NCI-H345 treated with DMSO at 0.1 percent for 48 hours (cell line): ENCODE results near the gene TREX2.

Experiments
- DNase-seq: peaks from one replicate; lab custom pipeline; 2025; ENCODE audit not compliant: unreplicated experiment; lab: John Stamatoyannopoulos, UW

TREX2 gene

GRCh38 chrX:153476666-153477363, 31.0 kb upstream of the TREX2 start:
- DNase-seq: no peak

GRCh38 chrX:153475751-153476281, 30.0 kb upstream of the TREX2 start:
- DNase-seq: no peak

- no peak for DNase-seq
Observed at GRCh38 chrX:153475271-153475670, 29.4 kb upstream of the TREX2 start.

GRCh38 chrX:153474718-153475117, 28.9 kb upstream of the TREX2 start:
- no peak for DNase-seq

- no peak for DNase-seq
Observed at GRCh38 chrX:153474266-153474665, 28.4 kb upstream of the TREX2 start.

- DNase-seq: no peak
Observed at GRCh38 chrX:153473126-153473525, 27.3 kb upstream of the TREX2 start.

GRCh38 chrX:153471663-153472280, 25.9 kb upstream of the TREX2 start:
- no peak for DNase-seq

GRCh38 chrX:153470411-153471363, 24.8 kb upstream of the TREX2 start, which contains the start of gene HAUS7:
Gene HAUS7 (minus strand): TSS chrX:153470576. CDS start chrX:153470557, 19 bp downstream.
- DNase-seq: peak; percentile 78

- DNase-seq: no peak
Observed at GRCh38 chrX:153469811-153470410, 24.1 kb upstream of the TREX2 start.

GRCh38 chrX:153468008-153468580, 22.2 kb upstream of the TREX2 start:
- DNase-seq: no peak

- DNase-seq: no peak
Observed at GRCh38 chrX:153465691-153466380, 20.0 kb upstream of the TREX2 start.

- DNase-seq: no peak
Observed at GRCh38 chrX:153464116-153464515, 18.3 kb upstream of the TREX2 start.

- no peak for DNase-seq
Observed at GRCh38 chrX:153463556-153463955, 17.7 kb upstream of the TREX2 start.

GRCh38 chrX:153463031-153463430, 17.2 kb upstream of the TREX2 start:
- DNase-seq: no peak

GRCh38 chrX:153462291-153462690, 16.4 kb upstream of the TREX2 start:
- no peak for DNase-seq

GRCh38 chrX:153460826-153461225, 15.0 kb upstream of the TREX2 start:
- DNase-seq: peak; percentile 24

GRCh38 chrX:153459986-153460385, 14.1 kb upstream of the TREX2 start:
- no peak for DNase-seq

GRCh38 chrX:153458476-153458875, 12.6 kb upstream of the TREX2 start:
- DNase-seq: no peak

- no peak for DNase-seq
Observed at GRCh38 chrX:153457827-153458466, 12.1 kb upstream of the TREX2 start.
